Stimulated activated CD4-positive, alpha-beta T cell treated with anti-CD3 and anti-CD28 coated beads, Interleukin-4, amount 100 ng/mL, for 1 hour (primary cell): ENCODE results near the gene CHST3.
"Not testable (repeated sequence)": the region's sequence is repeated elsewhere in the genome, so short reads cannot be mapped to it uniquely, and the experiment has no call there.

Experiments used
- DNase-seq: peaks from one replicate; pipeline ENCODE4 v3.0.0-alpha.2; 2020

The CHST3 gene, protein sequence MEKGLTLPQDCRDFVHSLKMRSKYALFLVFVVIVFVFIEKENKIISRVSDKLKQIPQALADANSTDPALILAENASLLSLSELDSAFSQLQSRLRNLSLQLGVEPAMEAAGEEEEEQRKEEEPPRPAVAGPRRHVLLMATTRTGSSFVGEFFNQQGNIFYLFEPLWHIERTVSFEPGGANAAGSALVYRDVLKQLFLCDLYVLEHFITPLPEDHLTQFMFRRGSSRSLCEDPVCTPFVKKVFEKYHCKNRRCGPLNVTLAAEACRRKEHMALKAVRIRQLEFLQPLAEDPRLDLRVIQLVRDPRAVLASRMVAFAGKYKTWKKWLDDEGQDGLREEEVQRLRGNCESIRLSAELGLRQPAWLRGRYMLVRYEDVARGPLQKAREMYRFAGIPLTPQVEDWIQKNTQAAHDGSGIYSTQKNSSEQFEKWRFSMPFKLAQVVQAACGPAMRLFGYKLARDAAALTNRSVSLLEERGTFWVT

DNA sequence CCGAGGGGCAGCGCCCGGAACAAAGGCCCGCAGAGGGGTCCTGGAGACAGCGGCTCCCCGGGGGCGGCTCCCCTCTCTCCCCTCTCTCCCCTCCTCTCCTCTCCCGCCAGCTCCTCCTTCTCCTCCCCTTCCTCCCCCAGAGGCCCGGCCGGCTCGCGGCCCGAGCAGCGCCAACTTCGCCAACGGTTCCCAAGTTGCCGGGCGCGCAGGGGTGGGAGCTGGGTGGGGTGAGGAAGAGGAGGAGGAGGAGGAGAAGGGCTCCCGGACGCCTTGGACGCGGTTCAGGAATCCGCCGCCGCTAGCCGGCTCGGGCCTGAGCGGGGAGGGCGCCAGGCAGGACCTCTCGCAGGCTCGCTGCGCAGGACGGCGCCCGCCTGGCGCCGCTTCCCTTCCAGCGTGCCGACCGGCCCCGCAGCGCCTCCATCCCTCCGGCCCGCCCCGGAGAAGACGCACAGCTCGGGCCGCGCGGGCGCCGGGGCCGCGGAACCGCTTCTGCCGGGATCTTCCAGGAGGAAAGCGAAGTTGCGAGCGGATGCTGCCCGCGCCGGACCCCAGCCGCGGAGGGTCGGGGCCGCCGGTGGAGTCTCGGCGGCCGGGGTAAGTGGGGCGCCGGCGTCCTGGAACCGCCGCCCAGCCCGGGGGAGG lies at the start of gene CHST3:
CHST3 (plus strand) TSS at position 298 of the 645 bp plus-strand sequence. CDS start 41,448 bp downstream, outside the sequence.
- peak; percentile 22 for DNase-seq

DNA sequence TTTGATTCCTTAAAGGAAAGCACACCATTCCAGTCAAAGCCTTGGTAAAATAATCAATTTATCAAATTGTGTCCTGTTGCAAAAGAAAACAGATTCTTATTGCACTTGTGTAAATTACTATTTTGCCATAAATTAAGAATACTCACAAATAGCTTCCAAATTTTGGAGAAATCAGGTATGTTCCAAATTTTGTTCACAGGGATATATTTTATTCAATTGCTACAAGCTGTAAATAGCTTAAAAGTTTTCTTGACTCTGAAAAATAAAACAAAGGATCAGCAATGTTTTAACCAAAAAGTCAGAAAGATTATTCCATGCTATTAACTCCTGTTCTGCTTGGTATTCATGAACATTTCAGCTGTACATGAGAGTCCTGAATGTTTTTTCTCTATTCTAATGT lies 47.4 kb upstream of the CHST3 start:
- no peak for DNase-seq

DNA sequence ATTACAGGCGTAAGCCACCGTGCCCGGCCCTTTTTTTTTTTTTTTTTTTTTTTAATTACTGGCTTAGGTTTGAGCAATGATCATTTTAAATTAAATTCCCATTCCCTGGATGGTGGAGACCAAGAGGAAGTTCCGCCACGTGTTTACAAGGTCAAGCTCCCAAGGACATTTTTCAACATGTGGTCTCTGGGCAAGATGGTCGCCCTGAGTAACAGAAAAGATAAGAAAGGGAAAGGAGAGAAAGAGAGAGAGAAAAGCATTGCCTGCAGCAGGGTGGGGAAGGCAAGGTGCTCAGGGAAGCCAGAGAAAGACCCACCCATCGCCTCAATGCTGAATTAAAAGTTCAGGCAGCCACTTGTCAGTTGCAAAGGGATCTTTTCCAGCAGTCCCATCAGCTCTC lies 45.2 kb upstream of the CHST3 start:
- no peak for DNase-seq

DNA sequence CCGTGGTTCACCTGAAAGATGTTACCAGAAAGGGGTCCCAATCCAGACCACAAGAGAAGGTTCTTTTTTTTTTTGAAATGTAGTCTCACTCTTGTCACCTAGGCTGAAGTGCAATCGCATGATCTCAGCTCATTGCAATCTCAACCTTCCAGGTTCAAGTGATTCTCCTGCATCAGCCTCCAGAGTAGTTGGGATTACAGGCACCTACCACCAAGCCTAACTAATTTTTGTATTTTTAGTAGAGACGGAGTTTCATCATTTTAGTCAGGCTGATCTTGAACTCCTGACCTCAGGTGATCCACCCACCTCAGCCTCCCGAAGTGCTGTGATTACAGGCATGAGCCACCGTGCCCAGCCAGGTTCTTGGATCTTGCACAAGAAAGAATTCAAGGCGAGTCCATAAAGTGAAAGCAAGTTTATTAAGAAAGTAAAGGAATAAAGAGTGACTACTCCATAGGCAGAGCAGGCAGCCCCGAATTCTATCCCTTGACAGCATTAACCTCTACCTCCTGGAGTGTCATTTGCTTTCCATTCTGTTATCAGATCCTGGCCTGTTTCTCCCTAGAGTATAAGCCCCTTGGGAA lies 44.1 kb upstream of the CHST3 start:
- not testable (repeated sequence) for DNase-seq

DNA sequence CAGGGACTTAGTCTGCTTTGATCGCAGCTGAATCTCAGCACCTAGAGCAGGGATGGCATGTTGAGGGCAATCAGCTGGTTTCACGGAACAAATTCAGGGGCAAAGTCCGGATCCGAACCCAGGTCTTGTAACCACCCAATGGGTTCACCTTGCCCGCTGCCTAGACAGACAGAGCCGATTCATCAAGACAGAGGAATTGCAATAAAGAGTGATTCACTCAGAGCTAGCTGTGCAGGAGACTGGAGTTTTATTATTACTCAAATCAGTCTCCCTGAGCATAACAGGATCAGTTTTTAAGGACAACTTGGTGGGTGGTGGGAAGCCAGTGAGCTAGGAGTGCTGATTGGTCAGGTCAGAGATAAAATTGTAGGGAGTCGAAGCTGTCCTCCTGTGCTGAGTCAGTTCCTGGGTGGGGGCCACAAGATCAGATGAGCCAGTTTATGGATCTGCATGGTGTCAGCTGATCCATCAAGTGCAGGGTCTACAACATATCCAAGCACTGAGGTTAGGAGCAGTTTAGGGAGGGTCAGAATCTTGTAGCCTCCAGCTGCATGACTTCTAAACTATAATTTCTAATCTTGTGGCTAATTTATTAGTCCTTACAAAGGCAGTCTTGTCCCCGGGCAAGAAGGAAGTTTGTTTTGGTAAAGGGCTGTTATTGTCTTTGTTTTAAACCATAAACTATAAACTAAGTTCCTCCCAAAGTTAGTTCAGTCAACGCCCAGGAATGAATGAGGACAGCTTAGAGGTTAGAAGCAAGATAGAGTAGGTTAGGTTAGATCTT lies 43.5 kb upstream of the CHST3 start:
- no peak for DNase-seq

DNA sequence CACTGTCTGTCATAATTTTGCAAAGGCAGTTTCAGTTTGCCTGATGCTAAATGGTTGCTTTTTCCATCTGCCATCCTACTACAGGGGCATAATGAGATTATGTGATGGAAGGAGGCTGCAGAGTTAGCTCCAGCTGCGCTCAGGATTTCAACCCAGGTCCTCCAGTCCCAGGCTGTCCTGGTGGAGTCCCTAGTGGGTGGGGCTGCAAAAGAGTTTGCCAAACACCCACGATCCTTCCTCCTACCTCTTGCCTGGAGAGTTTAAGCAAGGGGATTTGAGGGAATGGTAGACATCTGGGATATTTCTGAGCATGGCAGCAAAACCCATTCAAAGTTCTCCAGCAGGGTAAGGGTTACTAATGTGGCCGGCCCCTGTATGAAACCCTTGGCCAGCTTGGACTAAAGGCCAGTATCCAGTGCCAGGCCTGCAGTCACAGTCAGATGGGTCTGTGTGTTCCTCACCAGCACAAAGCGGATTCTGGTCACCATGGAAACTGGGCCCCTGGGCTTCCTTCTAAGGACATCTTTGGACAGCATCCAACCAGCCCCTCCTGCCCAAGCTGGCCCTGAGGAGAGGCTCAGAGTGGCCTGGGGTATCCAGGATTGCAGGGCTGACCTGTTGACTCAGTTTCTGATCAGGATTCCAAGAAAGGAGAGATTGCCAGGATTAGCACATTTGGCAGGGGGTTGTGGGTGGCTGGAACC lies 42.7 kb upstream of the CHST3 start:
- no peak for DNase-seq

DNA sequence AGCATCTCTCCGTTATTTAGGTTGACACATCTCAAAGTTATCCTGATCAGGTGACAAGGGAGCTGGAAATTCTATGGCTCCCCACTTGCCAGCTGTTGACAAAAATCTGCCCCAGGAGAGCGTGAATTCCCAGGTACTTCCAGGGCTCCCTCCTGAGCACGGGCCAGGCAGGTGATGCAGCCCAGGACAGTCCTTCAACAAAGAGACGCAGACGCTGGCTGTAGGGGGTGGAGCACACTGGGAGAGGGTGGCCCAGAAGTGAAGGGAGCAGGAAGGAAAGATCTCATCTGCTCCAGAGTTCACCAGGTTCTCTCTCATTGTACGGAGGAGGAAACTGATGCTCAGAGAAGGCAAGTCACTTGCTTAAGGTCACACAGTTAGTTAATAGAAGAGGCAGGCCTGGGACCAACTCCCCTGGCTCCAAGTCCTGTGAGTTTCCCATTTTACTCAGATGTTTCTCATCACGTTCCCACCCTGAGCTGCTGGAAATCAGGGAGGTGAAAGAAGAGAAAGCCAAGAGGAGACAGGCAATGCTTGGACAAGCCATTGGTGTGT lies 41.0 kb upstream of the CHST3 start:
- DNase-seq, result no peak

DNA sequence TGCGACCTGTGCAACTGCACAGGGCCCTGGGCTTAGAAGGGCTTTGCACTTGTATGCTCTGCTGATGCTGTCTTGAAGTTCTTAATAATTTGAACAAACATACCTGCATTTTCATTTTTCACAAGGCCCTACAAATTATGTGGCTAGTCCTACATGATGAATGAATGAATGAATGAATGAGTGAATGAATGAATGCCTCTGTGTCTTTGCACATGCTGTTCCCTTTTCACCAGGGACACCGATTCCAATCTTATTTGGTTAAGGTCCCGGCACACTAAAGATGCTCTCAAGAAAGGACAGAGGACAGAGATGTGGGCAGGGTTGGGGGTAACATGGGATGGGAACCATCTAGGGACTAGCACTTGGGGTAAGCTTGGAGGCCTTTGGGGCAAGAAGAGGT lies 39.4 kb upstream of the CHST3 start:
- no peak for DNase-seq

DNA sequence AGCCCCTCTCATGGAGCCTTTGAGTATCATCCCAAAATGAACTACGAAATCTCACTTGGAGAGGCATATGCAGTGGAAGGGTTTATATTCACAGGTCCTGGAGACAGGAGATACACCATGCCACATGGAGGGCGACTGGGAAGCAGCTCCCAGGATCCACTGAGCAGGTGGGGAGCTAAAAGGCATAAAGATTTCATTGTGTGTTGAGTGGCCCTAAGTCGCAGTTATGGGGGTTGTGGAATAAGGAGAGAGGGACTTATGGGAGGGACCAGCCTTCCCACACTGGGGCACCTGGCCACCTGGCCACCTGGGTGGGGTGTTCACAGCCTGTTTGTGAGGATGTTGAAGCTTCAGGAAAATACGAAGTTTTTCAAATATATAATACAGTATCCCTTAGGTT lies 37.0 kb upstream of the CHST3 start:
- DNase-seq, result no peak

DNA sequence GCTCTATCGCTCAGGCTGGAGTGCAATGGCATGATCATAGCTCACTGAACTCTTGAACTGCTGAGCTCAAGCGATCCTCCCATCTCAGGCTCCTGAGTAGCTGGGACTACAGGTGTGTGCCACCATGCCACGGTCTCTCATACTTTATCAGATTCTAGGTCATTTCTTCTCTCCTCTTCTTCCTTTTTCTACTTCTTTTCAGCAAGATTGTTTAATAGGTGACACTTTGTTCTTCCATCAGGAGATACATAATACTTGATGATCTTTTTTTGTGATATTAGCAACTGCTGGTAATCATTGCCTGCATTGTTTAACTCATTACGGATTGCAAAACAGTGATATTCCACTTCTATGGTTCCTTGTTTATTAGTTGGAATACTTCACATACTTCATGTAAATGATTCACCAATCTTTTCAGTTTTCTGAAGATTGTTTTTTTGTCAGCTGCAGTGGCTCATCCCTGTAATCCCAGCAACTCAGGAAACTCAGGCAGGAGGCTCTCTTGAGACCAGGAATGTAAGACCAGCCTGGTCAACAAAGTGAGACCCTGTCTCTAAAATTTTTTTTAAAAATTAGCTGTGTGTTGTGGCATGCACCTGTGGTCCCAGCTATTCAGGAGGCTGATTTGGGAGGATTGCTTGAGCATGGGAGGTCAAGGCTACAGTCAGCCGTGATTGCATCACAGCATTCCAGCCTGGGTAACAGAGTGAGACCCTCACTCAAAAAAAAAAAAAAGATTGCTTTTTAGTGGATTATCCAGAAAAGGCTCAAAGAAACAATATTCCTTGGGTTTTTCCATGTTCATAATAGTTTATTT lies 36.2 kb upstream of the CHST3 start:
- DNase-seq, result no peak

DNA sequence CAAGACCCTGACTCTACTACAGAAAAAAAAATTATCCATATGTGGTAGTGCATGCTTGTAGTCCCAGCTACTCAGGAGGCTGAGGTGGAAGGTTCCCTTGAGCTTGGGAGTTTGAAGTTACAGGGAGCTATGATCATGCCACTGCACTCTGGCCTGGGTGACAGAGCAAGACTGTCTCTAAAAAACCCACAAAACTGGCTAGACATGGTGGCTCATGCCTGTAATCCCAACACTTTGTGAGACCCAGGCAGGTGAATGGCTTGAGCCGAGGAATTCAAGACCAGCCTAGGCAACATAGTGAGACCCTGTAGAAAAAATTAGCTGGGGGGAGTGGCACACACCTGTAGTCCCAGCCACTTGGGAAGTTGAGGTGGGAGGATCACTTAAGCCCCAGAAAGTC lies 32.9 kb upstream of the CHST3 start:
- DNase-seq, result no peak

DNA sequence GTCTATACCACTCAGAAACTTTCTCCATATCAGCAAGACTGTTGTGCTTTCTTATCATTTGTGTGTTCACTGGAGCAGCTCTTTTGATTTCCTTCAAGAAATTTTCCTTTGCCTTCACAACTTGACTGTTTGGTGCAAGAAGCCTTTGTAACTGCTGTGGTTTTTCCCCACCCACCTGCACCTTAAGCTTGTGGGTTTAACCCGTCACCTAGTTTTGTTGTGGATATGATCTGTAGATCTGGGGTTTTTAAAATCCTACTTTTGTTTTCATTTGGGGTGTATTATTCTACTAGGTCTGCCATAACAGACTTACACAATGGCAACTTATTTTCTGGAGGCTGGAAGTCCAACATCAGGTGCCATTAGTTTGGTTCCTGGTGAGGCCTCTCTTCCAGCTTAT lies 30.5 kb upstream of the CHST3 start:
- DNase-seq, result peak; percentile 57

DNA sequence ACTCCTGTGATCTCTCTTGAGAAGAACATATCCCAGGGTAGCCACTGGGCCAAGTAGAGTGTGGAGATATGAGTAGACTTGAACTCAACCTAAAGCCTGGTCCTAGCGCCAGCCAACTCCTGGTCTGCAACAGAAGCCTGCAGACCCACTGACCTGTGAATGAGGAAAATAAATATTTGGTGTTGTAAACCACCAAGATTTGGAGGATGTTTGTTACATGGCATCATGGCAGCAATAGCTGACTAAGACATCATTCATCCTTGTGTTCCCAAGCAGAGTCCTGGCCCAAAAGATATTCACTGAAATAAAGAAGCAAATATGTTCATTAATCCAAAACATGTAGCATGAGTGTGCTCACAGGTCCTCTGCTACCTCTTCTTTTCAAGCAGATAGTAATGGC lies 26.0 kb upstream of the CHST3 start:
- no peak for DNase-seq

DNA sequence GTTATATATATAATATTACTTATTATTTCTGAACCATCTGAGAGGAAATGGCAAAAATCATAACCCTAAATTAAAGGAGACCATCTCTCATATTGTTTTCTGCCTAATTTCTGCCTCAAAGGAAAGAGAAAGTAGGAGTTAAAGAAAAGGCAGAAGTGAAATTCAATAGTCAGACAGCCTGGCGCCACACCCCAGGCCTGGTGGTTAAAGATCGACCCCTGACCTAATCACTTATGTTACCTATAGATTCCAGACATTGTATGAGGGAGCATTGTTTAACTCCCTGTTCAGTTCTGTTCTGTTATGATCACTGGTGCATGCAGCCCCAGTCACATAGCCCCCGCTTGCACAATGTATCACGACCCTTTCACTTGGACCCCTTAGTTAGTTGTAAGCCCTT lies 24.9 kb upstream of the CHST3 start:
- DNase-seq, result no peak

DNA sequence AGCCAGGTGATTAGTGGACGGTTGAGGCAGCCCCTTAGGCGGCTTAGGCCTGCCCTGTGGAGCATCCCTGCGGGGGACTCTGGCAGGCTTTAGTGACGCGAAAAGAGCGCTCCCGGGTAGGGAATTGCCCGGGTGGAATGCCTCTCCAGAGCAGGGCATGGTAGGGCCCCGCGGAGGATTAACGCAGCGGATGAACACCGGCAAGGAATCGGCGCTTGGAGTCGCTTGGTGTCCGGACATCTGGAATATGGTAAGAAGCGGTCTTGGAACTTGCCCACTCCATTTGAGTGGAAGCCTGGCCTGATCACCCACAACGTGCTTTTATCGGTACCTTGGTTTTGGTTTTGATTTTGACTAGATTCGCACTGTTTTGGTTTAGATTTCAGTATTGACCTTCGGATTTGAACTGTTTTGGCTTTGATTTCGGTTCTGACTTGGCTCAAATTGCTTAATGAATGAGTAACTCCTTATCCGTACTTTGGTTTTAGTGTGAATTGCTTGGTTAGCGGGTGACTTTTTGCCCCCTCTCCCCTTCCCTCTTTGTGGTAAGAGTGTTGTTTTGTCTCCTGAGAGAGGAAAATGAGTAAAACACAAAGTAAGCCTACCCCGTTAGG lies 24.2 kb upstream of the CHST3 start:
- DNase-seq, result no peak

DNA sequence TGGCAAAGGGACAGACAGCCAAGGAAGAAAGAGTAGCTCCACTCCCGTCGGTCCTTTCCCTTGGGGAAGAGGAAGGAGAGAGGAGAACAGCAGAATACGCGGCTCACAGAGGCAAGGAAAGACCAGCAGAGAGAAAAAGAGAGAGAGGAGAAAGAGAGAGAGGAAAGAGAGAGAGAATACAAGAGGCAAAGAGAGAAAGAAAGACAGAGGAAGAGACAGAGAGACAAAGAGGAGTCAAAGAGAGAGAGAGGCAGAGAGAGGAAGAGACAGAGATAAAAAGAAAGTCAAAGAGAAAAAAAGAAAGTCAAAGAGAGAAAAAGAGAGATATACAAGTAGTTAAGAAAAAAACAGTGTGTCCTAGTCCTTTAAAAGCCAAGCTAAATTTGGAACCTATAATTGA lies 23.4 kb upstream of the CHST3 start:
- DNase-seq, result no peak

DNA sequence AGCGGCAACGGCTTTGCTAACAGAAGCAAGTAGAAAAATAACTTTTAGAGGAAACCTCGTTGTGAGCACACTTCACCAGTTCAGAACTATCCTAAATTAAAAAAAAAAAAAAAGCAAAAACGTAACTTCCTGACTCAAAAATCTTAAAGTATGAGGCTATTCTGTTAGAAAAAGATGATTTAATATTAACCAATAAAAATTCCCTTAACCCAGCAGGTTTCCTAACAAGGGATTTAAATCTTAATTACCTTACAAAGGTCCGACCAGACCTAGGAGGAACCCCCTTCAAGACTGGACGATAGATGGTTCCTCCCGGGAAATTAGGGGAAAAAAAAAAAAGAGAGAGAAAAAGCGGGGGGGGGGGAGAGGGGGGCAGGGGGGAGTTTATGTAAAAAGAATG lies 22.9 kb upstream of the CHST3 start:
- no peak for DNase-seq

DNA sequence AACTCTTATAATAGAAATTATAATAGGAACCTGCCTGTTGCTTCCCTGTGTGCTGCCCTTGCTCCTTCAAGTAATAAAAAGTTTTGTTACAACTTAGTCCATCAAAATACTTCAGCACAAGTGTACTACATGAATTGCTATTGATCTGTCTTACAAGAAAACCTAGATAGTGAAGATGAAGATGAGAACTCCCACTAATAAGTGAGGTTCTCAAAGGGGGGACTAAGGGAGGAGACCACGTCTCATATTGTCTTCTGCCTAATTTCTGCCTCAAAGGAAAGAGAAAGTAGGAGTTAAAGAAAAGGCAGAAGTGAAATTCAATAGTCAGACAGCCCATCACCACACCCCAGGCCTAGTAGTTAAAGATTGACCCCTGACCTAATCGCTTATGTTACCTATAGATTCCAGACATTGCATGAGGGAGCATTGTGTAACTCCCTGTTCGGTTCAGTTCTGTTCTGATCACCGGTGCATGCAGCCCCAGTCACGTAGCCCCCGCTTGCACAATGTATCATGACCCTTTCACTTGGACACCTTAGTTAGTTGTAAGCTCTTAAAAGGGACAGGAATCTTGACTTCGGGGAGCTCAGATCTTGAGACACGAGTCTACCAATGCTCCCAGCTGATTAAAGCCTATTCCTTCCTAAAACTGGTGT lies 18.2 kb upstream of the CHST3 start:
- DNase-seq, result no peak

DNA sequence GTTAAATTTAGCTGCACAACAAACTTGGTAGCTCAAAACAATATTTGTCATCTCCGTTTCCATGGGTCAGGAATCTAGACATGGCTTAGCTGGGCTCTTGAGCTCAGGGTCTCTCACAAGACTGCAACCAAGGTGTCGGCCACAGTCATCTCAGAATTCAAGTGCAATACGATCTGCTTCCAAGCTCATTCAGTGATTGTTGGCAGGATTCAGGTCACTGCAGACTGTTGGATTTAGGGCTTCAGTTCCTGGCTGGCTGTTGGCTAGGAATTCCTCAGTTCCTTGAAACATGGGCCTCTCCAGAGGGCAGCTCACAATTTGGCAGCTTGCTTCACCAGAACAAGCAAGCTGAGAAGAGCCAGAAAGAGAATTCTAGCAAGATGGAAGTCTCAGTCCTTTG lies 17.5 kb upstream of the CHST3 start:
- DNase-seq, result no peak

DNA sequence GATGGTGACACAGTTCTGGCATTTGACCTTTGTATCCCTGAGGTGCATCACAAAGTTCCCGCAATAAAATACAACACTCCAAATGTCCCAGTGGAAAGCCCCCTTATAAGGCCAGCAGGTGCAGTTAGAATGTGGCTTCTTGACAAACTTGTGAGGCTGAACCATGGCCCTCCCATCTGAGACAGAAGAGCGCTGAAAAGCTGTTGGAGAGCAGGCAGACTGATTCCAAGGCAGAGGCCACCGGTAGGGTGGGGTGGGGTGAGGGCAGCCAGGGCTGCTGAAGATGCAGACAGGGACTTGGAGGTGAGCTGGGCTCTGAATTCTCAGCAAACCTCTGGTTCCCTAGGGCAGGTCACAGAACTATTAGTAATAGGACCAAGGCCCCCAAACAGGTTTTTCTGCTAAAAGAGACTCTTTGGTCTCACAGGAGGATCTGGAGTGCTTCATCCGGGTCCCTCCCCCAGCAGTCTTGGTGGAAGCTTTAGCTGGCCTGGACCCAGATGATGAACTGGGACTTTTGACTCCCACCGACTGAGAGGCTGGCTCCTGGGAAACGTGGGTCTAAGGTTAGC lies 15.6 kb upstream of the CHST3 start:
- no peak for DNase-seq
